GM23338 (cell line): ENCODE data around the gene EFCAB6. TPM values are rescaled to one million over a fixed set of nuclear protein-coding genes. Genes with fewer than 3 reads are reported as not detected.

Experiments
- ATAC-seq: fragments of 200-7000 bp; cut with Tn5 transposase; 3 replicates; pipeline ENCODE4 v1.9.1; 2020
- DNase-seq: peaks from one replicate; pipeline ENCODE4 v3.0.0-alpha.2; 2015; ENCODE audit warnings: low spot score
- H2AFZ ChIP-seq: fragments of 200-600 bp; sonication (generic); 2 replicates; pipeline ENCODE4 v1.8.0; 2016; ENCODE audit warnings: antibody characterized with exemption, mild to moderate bottlenecking, moderate library complexity
- H3F3A ChIP-seq: fragments of 200-600 bp; sonication (generic); replicated peaks from 2 replicates; pipeline ENCODE4 v1.8.0; 2017; ENCODE audit warnings: antibody characterized with exemption, mixed run types, low read depth
- H3K27ac ChIP-seq: fragments of 200-600 bp; sonication (generic); 2 replicates; pipeline ENCODE4 v1.6.1; 2016; ENCODE audit warnings: low read depth
- H3K27me3 ChIP-seq: fragments of 200-600 bp; sonication (generic); 2 replicates; pipeline ENCODE4 v1.8.0; 2016; ENCODE audit warnings: mild to moderate bottlenecking, mixed run types, moderate library complexity; ENCODE audit not compliant: insufficient read depth
- H3K36me3 ChIP-seq: fragments of 200-600 bp; sonication (generic); 2 replicates; pipeline ENCODE4 v1.8.0; 2016; ENCODE audit warnings: mild to moderate bottlenecking; ENCODE audit not compliant: insufficient read depth
- H3K4me1 ChIP-seq: fragments of 200-600 bp; sonication (generic); 2 replicates; pipeline ENCODE4 v1.8.0; 2016; ENCODE audit warnings: mild to moderate bottlenecking, moderate library complexity; ENCODE audit not compliant: insufficient read depth
- H3K4me2 ChIP-seq: fragments of 200-600 bp; sonication (generic); 2 replicates; pipeline ENCODE4 v1.7.1; 2017; ENCODE audit warnings: mixed run types
- H3K4me3 ChIP-seq: fragments of 200-600 bp; sonication (generic); 2 replicates; pipeline ENCODE4 v1.6.1; 2016; ENCODE audit warnings: mixed run types
- H3K79me2 ChIP-seq: fragments of 200-600 bp; sonication (generic); replicated peaks from 2 replicates; pipeline ENCODE4 v1.8.0; 2017; ENCODE audit warnings: mild to moderate bottlenecking; ENCODE audit not compliant: insufficient read depth
- H3K9me2 ChIP-seq: fragments of 200-600 bp; sonication (generic); 2 replicates; pipeline ENCODE4 v1.8.0; 2017; ENCODE audit not compliant: insufficient read depth
- H4K20me1 ChIP-seq: fragments of 200-600 bp; sonication (generic); replicated peaks from 2 replicates; pipeline ENCODE4 v1.8.0; 2017; ENCODE audit warnings: mild to moderate bottlenecking; ENCODE audit not compliant: insufficient read depth
- H3K27ac Mint-ChIP-seq: 2 replicates; pipeline ENCODE4 v1.8.0; 2020; ENCODE audit warnings: inconsistent platforms, mild to moderate bottlenecking, moderate library complexity, mixed read lengths
- H3K27me3 Mint-ChIP-seq: 3 replicates; pipeline ENCODE4 v1.8.0; 2022; ENCODE audit warnings: low read depth, mild to moderate bottlenecking, moderate library complexity, mixed read lengths, inconsistent platforms; ENCODE audit not compliant: insufficient read depth, poor library complexity
- H3K36me3 Mint-ChIP-seq: 3 replicates; pipeline ENCODE4 v1.8.0; 2021; ENCODE audit warnings: low read depth, mild to moderate bottlenecking, inconsistent platforms, moderate library complexity, mixed read lengths
- H3K4me1 Mint-ChIP-seq: 3 replicates; pipeline ENCODE4 v1.8.0; 2020; ENCODE audit warnings: mild to moderate bottlenecking, inconsistent platforms, mixed read lengths
- H3K4me3 Mint-ChIP-seq: 3 replicates; pipeline ENCODE4 v1.8.0; 2021; ENCODE audit warnings: moderate library complexity, mild to moderate bottlenecking, inconsistent platforms, mixed read lengths
- H3K9me3 Mint-ChIP-seq: 3 replicates; pipeline ENCODE4 v1.8.0; 2020; ENCODE audit warnings: moderate library complexity, mild to moderate bottlenecking, inconsistent platforms, mixed read lengths
- CREB1 ChIP-seq: fragments of 250-450 bp; sonication (Bioruptor Pico); IDR thresholded peaks from 2 replicates; pipeline ENCODE4 v1.5.0; 2020; ENCODE audit warnings: low read depth, mild to moderate bottlenecking, moderate library complexity
- CTCF ChIP-seq, 2 experiments: fragments of 200-600 bp in 1 of 2; sonication (generic) in 1 of 2; conservative IDR thresholded peaks; 2 replicates each; pipeline versions ENCODE4 v1.5.1 to v1.6.1; 2016 to 2017; ENCODE audit warnings: antibody characterized with exemption in 2 of 2, low read depth in 2 of 2, mild to moderate bottlenecking in 2 of 2, moderate library complexity in 1 of 2
- ETS1 ChIP-seq: IDR thresholded peaks from 2 replicates; pipeline ENCODE4 v1.6.1; 2016; ENCODE audit warnings: antibody characterized with exemption
- EZH2 ChIP-seq: fragments of 200-600 bp; sonication (generic); IDR thresholded peaks from one replicate; pipeline ENCODE4 v1.8.0; 2017; ENCODE audit warnings: antibody characterized with exemption, mild to moderate bottlenecking, low read depth; ENCODE audit not compliant: unreplicated experiment
- EZH2phosphoT487 ChIP-seq: fragments of 200-600 bp; sonication (generic); IDR thresholded peaks from one replicate; pipeline ENCODE4 v1.8.1; 2018; ENCODE audit warnings: antibody characterized with exemption; ENCODE audit not compliant: unreplicated experiment
- JUNB ChIP-seq: IDR thresholded peaks from one replicate; pipeline ENCODE4 v1.6.1; 2016; ENCODE audit warnings: antibody characterized with exemption; ENCODE audit not compliant: unreplicated experiment
- NANOG ChIP-seq: IDR thresholded peaks from 2 replicates; pipeline ENCODE4 v1.6.1; 2016; ENCODE audit warnings: antibody characterized with exemption, borderline replicate concordance
- STAT1 ChIP-seq: IDR thresholded peaks from one replicate; pipeline ENCODE4 v1.6.1; 2016; ENCODE audit warnings: antibody characterized with exemption; ENCODE audit not compliant: unreplicated experiment
- ZNF114 ChIP-seq: fragments of 250-450 bp; sonication (Bioruptor Pico); IDR thresholded peaks from 2 replicates; pipeline ENCODE4 v1.5.0; 2020; ENCODE audit warnings: mild to moderate bottlenecking, moderate library complexity
- ZNF331 ChIP-seq: fragments of 250-450 bp; sonication (Bioruptor Pico); IDR thresholded peaks from 2 replicates; pipeline ENCODE4 v1.5.0; 2020; ENCODE audit warnings: low read depth, mild to moderate bottlenecking, moderate library complexity
- polyA plus RNA-seq: library from polyadenylated mRNA; unstranded; fragments of >200 nt; fragmentation: Nextera tagmentation; extraction: Ambion mirVana; gene quantifications from 2 replicates; pipeline ENCODE4 v1.2.1, GENCODE V29; 2016
- total RNA-seq: library from RNA; depleted of rRNA; stranded (reverse); fragments of >200 nt; shearing (Covaris generic); gene quantifications from 2 replicates; pipeline ENCODE4 v1.2.3, GENCODE V29; 2014
- TF ChIP-seq, protein P1 (sequence below): IDR thresholded peaks from one replicate; pipeline ENCODE4 v1.6.1; 2018; ENCODE audit warnings: antibody characterized with exemption; ENCODE audit not compliant: unreplicated experiment

EFCAB6 gene
- total and polyA plus RNA-seq, 2 experiments from 2014 or later = 1.1 to 1.8 TPM

DNA sequence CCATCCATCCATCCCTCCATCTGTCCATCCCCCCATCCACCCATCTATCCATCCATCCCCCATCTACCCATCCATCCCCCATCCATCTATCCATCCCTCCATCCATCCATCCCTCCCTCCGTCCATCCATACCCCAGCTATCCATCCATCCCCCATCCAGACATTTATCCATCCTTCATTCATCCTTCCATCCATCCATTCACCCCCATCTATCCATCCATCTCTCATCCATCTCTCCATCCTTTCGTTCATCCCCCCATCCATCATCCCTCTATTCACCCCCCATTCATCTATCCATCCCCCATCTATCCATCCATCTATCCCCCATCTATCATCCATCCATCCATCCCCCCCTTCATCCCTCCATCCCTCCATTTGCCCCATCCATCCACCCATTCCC lies 302.8 kb downstream of the EFCAB6 start:
- no peaks in the 10 kb centered on the region for H3K36me3 Mint-ChIP-seq
- Histone ChIP-seq H3K27me3 (no peaks in the 10 kb centered on the region), H3K4me2 (no peak overlapping the region), H3K4me1 (no peaks in the 10 kb centered on the region), H2AFZ (no peak overlapping the region), H3F3A (no peaks in the 10 kb centered on the region), H3K36me3 (no peaks in the 10 kb centered on the region), H3K9me2 (peaks cover 9% of the 10 kb centered on the region; the same call in 1 of the 2 replicates), H3K4me3 (no peak overlapping the region), H3K79me2 (no peaks in the 10 kb centered on the region), H3K27ac (no peak overlapping the region), H4K20me1 (no peaks in the 10 kb centered on the region)
- peaks cover 4% of the 10 kb centered on the region; the same call in 1 of the 3 replicates for H3K9me3 Mint-ChIP-seq
- H3K27me3 Mint-ChIP-seq = peaks cover 6% of the 10 kb centered on the region
- no peaks in the 10 kb centered on the region for H3K4me1 Mint-ChIP-seq
- no peak overlapping the region for H3K27ac Mint-ChIP-seq
- no peak for TF ChIP-seq EZH2phosphoT487
- no peak for TF ChIP-seq CREB1 (CRISPR knock-in tag)
- no peak for TF ChIP-seq JUNB
- no peak for TF ChIP-seq STAT1
- no peak for TF ChIP-seq ZNF331 (CRISPR knock-in tag)
- TF ChIP-seq ZNF114 (CRISPR knock-in tag) = no peak
- TF ChIP-seq ETS1 = no peak
- TF ChIP-seq NANOG = no peak
- no peak for TF ChIP-seq EZH2
- TF ChIP-seq, protein P1, sequence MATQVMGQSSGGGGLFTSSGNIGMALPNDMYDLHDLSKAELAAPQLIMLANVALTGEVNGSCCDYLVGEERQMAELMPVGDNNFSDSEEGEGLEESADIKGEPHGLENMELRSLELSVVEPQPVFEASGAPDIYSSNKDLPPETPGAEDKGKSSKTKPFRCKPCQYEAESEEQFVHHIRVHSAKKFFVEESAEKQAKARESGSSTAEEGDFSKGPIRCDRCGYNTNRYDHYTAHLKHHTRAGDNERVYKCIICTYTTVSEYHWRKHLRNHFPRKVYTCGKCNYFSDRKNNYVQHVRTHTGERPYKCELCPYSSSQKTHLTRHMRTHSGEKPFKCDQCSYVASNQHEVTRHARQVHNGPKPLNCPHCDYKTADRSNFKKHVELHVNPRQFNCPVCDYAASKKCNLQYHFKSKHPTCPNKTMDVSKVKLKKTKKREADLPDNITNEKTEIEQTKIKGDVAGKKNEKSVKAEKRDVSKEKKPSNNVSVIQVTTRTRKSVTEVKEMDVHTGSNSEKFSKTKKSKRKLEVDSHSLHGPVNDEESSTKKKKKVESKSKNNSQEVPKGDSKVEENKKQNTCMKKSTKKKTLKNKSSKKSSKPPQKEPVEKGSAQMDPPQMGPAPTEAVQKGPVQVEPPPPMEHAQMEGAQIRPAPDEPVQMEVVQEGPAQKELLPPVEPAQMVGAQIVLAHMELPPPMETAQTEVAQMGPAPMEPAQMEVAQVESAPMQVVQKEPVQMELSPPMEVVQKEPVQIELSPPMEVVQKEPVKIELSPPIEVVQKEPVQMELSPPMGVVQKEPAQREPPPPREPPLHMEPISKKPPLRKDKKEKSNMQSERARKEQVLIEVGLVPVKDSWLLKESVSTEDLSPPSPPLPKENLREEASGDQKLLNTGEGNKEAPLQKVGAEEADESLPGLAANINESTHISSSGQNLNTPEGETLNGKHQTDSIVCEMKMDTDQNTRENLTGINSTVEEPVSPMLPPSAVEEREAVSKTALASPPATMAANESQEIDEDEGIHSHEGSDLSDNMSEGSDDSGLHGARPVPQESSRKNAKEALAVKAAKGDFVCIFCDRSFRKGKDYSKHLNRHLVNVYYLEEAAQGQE = no peak
- no peak for TF ChIP-seq CTCF (conservative IDR thresholded peaks at IDR 0.05; ENCODE audit: low read depth in 2 of 2)
- ATAC-seq (no peak), DNase-seq (no peak)
- no peak overlapping the region for H3K4me3 Mint-ChIP-seq
